GOT3 (cell line): ENCODE measurements around the gene PTGFRN.

Experiments
- DNase-seq: peaks from one replicate; lab custom pipeline; 2025; ENCODE audit warnings: mixed read lengths; lab: John Stamatoyannopoulos, UW

PTGFRN gene

DNA sequence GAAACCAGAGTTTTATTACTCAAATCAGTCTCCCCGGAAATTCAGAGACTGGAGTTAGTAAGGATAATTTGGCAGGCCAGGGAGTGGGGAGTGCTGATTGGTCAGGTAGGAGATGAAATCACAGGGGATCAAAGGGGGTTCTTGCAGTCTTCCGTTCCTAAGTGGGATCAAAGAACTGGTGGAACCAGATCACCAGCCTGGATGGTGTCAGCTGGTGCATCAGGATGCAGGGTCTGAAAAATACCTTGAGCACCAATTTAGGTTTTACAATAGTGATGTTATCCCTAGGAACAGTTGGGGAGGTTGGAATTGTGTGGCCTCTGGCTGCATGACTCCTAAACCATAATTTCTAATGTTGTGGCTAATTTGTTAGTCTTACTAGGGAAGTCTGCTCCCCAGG is 90.4 kb downstream of the PTGFRN start:
- DNase-seq = no peak

- DNase-seq = no peak
Observed at GRCh38 chr1:117001254-117001927, 91.7 kb downstream of the PTGFRN start, which contains the start of gene CD101. CD101 (plus strand) TSS chr1:117001760; CDS start chr1:117001818, 58 bp downstream.

DNA sequence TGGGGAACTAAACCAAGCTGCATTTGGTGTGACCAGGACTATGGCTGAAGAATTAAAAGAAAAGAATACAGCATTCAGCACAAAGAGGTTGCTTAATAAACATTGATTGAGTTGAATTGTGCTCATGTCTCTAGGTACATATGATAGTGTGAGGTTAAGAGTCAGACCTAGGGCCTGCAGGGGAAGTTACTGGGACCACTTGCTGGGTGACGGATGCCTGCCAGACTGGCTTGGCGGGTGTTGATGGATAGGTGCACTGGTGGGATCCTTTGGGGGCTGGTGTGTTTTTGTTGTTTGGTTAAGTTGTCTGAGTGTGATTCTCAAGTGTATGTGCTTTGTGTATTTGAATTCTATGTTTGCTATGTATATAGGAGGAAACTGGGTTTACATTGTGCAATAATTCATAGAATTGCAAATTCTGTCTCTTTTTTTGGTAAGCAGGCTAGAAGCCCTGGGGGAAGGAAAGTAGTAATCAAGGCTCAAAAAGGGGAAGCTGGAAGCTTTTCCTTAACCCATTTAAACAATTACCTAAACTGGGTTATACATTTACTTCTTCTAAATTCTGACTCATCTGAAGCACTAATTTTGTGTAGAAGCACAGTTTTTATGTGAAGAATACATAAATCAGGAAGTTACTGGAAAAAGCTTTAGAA is 93.6 kb downstream of the PTGFRN start:
- no peak for DNase-seq

- no peak for DNase-seq
Observed at GRCh38 chr1:117007719-117008013, 98.0 kb downstream of the PTGFRN start.

DNA sequence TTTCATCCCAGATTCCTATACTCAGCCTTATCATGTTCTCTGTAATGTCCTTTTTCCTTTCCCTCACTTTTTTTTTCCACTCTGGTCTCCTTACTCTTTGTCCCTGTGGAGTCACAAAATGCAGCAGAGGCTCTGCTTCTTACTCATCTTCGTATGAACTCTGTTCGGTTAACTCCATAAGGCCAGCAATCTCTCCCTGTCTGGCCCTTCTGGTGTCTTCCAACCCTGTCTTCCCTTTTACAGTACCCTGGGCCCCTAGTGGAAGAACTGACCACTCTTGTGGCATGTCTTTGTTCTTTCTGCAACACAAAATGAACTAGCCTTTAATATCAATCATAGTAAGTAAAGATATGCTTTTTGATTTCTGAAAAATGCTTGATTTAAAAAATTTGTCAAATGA is 98.9 kb downstream of the PTGFRN start:
- no peak for DNase-seq

GRCh38 chr1:117009132-117009531 is 99.4 kb downstream of the PTGFRN start:
- DNase-seq = no peak

- DNase-seq = no peak
Observed at GRCh38 chr1:117010310-117010969, 100.7 kb downstream of the PTGFRN start.

- no peak for DNase-seq
Observed at GRCh38 chr1:117011334-117011733, 101.6 kb downstream of the PTGFRN start.

DNA sequence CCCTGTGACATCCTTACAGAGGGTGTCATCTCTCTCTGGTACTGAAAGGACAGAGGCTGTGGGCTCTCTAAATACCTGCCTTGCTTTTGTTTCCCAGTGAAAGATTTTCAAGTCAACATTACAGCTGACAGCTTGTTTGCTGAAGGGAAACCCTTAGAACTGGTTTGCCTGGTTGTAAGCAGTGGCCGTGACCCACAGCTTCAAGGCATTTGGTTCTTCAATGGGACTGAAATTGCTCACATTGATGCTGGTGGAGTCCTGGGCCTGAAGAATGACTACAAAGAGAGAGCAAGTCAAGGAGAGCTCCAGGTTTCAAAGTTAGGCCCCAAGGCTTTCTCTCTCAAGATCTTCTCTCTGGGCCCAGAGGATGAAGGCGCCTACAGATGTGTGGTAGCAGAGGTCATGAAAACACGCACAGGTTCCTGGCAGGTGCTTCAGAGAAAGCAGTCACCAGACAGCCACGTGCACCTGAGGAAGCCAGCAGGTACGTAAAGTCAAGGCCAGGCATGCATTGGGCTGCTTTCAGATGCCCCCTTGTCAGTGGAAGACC is 103.7 kb downstream of the PTGFRN start:
- DNase-seq = no peak

GRCh38 chr1:117014209-117014608 is 104.5 kb downstream of the PTGFRN start:
- no peak for DNase-seq

DNA sequence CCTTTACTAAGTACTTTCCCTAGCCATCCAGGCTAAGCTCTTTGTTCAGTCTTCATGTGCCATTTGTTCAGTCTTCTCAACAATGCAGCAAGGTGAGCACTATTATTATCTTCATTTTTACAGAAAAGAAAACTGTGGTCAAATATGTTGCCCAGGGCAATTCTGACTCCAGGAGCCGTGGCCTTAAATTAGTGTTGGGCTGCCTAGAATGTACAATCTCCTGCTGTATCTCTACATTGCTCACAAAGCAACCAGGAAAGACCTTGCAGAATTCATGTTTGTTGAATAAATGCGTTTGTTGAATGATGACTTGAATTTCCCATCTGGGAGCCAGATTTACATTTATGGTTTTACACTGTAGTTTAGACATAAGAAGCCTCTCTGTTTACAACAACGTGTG is 106.0 kb downstream of the PTGFRN start:
- DNase-seq = no peak

DNA sequence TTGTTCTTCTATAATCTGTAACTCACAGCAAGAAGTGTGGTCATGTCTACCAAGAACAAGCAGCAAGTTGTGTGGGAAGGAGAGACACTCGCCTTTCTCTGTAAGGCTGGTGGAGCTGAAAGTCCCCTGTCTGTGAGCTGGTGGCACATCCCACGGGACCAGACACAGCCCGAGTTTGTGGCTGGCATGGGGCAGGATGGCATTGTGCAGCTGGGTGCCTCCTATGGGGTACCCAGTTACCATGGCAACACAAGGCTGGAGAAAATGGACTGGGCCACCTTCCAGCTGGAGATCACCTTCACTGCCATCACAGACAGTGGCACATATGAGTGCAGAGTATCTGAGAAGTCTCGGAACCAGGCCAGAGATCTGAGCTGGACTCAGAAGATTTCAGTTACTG is 107.3 kb downstream of the PTGFRN start:
- DNase-seq = no peak

- no peak for DNase-seq
Observed at GRCh38 chr1:117017648-117018047, 107.9 kb downstream of the PTGFRN start.

DNA sequence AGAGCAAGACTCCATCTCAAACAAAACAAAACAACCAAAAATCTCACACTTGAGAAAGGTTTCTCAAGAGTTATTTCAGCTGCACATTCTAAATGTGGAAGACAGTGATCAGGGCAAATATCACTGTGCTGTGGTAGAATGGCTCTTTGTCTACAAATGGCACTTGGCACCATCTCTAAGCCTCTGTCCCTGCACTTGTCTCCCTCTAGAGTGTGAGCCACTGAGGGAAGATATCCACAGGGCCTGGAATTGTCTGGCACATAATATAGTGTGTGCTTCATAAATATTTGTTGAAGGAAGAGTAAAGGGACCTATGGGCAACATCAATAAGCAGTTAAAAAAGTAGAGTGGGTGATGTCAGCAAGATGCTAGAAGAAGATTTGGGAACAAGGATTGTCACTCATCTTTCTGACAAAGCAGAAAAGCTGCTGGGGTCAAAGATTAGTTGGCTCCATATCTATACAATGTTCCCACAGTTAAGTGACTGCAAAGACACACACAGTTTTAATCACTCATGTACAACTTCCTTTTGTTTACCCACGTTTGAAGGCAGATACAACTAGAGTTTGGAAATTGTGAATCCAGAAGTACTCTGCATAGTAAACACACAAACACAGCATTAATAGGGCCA is 110.9 kb downstream of the PTGFRN start:
- no peak for DNase-seq

GRCh38 chr1:117022114-117022513 is 112.4 kb downstream of the PTGFRN start:
- no peak for DNase-seq

DNA sequence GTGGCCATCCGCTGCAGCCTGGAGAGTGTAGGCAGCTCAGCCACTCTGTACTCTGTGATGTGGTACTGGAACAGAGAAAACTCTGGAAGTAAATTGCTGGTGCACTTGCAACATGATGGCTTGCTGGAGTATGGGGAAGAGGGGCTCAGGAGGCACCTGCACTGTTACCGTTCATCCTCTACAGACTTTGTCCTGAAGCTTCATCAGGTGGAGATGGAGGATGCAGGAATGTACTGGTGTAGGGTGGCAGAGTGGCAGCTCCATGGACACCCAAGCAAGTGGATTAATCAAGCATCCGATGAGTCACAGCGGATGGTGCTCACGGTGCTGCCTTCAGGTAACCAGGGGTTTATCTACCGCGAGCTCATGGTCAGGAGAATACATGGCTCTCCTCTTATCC is 115.9 kb downstream of the PTGFRN start:
- DNase-seq = no peak

DNA sequence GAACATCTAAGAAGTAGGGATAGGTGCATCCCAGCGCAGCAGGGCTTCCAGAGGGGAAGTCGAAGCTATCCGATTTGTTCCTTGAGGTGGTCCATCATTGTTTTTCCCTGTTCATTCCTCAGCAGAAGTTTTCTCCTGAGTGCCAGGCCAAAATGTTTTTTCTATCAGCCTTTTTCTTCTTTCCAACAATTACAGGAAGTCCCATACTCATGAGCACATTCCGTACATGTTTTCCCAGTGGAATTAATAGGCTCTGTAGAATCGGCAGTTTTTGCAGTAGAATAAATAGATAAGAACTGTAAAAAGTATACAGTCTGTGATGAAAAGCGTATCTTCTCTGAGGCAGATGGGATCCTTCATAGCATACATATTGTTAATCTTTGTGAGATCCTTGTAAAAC is 116.6 kb downstream of the PTGFRN start:
- DNase-seq = no peak

GRCh38 chr1:117029685-117030084 is 120.0 kb downstream of the PTGFRN start:
- DNase-seq = no peak

DNA sequence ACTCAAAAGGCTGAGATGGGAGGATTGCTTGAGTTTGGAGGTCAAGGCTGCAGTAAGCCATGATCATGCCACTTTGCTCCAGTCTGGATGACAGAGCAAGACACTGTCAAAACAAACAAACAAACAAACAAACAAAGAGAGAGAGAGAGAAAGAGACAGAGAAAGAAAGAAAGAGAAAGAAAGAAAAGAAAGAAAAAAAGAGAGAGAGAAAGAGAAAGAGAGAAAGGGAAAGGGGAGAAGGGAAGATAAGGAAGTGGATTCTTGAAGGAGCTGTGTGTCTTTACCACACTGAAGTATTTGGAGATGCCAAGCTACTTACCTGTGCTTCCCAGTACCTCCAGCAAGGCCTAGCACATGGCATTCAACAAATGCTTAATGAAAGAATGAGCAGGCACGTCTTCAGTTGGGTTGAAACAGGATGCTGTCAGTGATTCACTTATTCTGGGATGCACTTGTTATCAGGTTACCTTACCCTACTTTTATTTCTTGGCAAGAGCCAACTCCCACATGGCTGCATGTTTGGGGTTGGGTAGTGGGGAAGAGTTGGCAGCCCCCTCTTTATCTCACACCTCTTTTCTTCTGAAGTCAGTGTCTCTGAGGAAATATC is 120.7 kb downstream of the PTGFRN start:
- DNase-seq = no peak

- DNase-seq = no peak
Observed at GRCh38 chr1:117032266-117032665, 122.5 kb downstream of the PTGFRN start.

DNA sequence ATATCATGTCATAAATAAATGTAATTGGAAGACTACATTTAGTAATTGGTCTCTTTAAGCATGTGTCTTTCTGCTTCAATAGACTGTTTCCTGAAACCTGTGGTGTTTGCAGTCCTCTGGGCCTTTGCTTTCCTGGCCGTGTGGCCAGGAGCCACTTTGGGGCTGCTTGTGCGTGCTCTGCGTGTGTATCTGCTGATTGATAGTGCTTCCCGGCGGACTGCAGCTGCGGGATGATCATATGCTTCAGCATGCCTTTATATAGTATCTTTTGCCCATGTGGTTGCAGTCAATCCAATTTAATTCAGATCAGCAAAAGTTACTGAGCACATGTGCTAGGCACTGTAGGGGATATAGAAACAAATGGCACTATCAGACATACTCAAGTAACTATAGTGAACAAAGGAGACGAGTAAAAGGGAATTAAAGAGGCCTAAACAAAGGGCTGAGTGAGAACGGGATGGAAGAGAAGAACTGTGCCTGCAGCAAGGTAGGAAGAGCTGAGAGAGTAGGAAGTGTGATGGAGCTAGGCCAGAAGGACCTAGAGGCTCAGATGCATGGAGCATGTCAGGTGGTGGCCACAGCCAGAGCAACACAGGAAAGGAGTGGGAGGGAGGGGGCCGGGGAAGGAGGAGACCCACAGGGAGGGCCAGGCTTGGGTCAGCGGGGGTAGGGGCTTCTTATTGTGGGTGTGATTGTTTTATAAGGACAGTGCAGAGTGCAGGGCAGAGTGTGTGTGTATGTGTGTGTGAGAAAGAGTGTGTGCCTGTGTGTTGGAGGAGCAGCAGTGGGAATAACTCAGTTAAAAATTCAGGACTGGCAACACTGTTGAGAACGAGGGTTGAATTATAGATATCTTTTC is 123.2 kb downstream of the PTGFRN start:
- no peak for DNase-seq
